Muscle layer of colon (tissue), 2 donors: ENCODE data around the gene PMEPA1.

ENCODE experiments used
- H3K27ac ChIP-seq: one replicate; pipeline ENCODE4 v1.7.0; 2013; ENCODE audit warnings: low read depth, mild to moderate bottlenecking, low read length, moderate library complexity
- H3K27me3 ChIP-seq, 2 donors: one replicate each; pipeline ENCODE4 v1.7.0; 2013; ENCODE audit warnings: low read length in 2 of 2, mild to moderate bottlenecking in 2 of 2; ENCODE audit not compliant: insufficient read depth in 2 of 2, control insufficient read depth in 1 of 2
- H3K36me3 ChIP-seq: one replicate; pipeline ENCODE4 v1.7.0; 2013; ENCODE audit warnings: mild to moderate bottlenecking, low read length; ENCODE audit not compliant: insufficient read depth
- H3K4me1 ChIP-seq: one replicate; pipeline ENCODE4 v1.7.0; 2013; ENCODE audit warnings: mild to moderate bottlenecking, low read length; ENCODE audit not compliant: insufficient read depth
- H3K4me3 ChIP-seq, 2 donors: one replicate each; pipeline ENCODE4 v1.7.0; 2013; ENCODE audit warnings: low read length in 2 of 2, low read depth in 1 of 2, mild to moderate bottlenecking in 1 of 2, moderate library complexity in 1 of 2
- H3K9ac ChIP-seq: one replicate; pipeline ENCODE4 v1.7.0; 2013; ENCODE audit warnings: low read length
- H3K9me3 ChIP-seq: one replicate; pipeline ENCODE4 v1.7.0; 2013; ENCODE audit warnings: mild to moderate bottlenecking, low read length
- donor health status: abdominal sarcoma.
- donor health status: Adenocarcinoma of cecum.

The PMEPA1 gene

GRCh38 chr20:57612916-57613315, 96.9 kb downstream of the PMEPA1 start:
- H3K27me3 ChIP-seq, result peaks cover 0 to 3% of the 10 kb centered on the region in 2 donors

GRCh38 chr20:57612436-57612835, 97.4 kb downstream of the PMEPA1 start:
- no peaks in the 10 kb centered on the region for H3K4me1 ChIP-seq
- no peaks in the 10 kb centered on the region for H3K9me3 ChIP-seq
- H3K27ac ChIP-seq, result no peak overlapping the region
- H3K4me3 ChIP-seq, result no peak overlapping the region
- no peaks in the 10 kb centered on the region for H3K36me3 ChIP-seq
- H3K27me3 ChIP-seq, result peaks cover 0 to 3% of the 10 kb centered on the region in 2 donors
- no peak overlapping the region for H3K9ac ChIP-seq

More at GRCh38 chr20:57612916-57613315, 96.9 kb downstream of the PMEPA1 start:
- Histone ChIP-seq H3K27ac (no peak overlapping the region), H3K4me3 (no peak overlapping the region), H3K9ac (no peak overlapping the region), H3K9me3 (no peaks in the 10 kb centered on the region), H3K36me3 (no peaks in the 10 kb centered on the region), H3K4me1 (no peaks in the 10 kb centered on the region)

DNA sequence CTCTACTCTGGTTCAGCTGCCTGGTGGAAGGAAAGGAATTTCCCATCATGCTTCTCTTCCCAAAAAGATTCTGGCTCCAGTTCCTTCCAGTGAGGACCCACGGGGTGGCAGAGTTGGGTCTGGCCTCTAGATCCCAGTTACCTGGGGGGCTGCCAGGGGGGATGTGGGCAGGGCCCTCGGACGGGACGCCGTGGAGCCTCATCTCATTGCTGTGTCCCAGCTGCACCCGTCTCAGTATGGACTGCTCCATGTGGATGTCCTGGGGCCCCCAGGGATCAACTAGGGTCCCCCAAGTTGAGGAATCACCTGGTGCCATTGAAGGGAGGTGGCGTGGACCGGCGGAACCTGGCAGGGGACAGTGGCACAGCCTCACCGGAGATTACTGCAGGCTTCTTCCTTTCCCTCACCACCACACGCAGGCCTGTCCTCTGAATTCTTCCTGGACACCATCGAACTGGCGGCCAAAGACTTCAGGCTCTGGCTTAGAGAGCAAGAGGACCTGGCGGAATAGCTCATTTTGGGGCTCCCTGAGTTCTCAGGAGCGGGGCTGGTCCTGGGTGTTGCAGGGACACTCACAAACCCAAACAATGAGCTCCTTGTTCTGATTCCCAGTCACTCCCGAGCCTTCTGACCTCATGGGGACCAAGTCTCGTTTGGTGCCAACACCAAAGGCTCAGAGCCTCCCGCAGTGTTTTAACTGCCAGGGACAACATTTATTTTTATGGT, 98.1 kb downstream of the PMEPA1 start:
- Histone ChIP-seq H3K4me1 (no peaks in the 10 kb centered on the region), H3K27me3 (no peaks in the 10 kb centered on the region), H3K9me3 (no peaks in the 10 kb centered on the region), H3K9ac (no peak overlapping the region), H3K36me3 (no peaks in the 10 kb centered on the region), H3K27ac (no peak overlapping the region), H3K4me3 (no peak overlapping the region)

GRCh38 chr20:57610261-57610952, 99.4 kb downstream of the PMEPA1 start:
- H3K9ac ChIP-seq, result no peak overlapping the region

DNA sequence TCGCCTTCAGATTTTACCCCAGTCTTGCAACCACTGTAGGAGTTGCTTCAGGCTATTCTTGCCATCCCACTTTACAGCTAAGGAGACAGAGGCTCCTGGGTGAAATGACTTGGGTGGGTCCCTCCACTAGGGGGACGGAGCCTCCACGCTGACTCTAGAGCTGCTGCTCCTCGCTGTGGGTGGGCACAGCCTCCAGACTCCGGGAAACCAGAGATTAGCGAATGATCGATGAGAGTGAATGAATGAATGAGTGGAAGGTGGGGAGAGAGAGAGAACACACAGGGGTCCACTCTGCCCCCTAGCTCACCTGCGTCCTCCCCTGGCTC, 100.0 kb downstream of the PMEPA1 start:
- Histone ChIP-seq H3K9me3 (no peaks in the 10 kb centered on the region), H3K27me3 (no peaks in the 10 kb centered on the region), H3K36me3 (no peaks in the 10 kb centered on the region), H3K27ac (no peak overlapping the region), H3K9ac (no peak overlapping the region), H3K4me1 (no peaks in the 10 kb centered on the region), H3K4me3 (no peak overlapping the region)

More at GRCh38 chr20:57610261-57610952, 99.4 kb downstream of the PMEPA1 start:
- H3K9me3 ChIP-seq, result no peaks in the 10 kb centered on the region
- H3K4me3 ChIP-seq, result no peak overlapping the region
- no peaks in the 10 kb centered on the region for H3K27me3 ChIP-seq
- no peaks in the 10 kb centered on the region for H3K36me3 ChIP-seq
- no peaks in the 10 kb centered on the region for H3K4me1 ChIP-seq
- no peak overlapping the region for H3K27ac ChIP-seq

GRCh38 chr20:57609086-57609841, 100.6 kb downstream of the PMEPA1 start:
- Histone ChIP-seq H3K36me3 (no peaks in the 10 kb centered on the region), H3K4me3 (no peak overlapping the region), H3K27ac (no peak overlapping the region), H3K4me1 (no peaks in the 10 kb centered on the region), H3K27me3 (no peaks in the 10 kb centered on the region), H3K9ac (no peak overlapping the region), H3K9me3 (no peaks in the 10 kb centered on the region)

GRCh38 chr20:57608516-57608915, 101.3 kb downstream of the PMEPA1 start:
- Histone ChIP-seq H3K9ac (no peak overlapping the region), H3K36me3 (no peaks in the 10 kb centered on the region), H3K27me3 (no peaks in the 10 kb centered on the region), H3K4me1 (no peaks in the 10 kb centered on the region), H3K27ac (no peak overlapping the region), H3K4me3 (no peak overlapping the region), H3K9me3 (no peaks in the 10 kb centered on the region)

- Histone ChIP-seq H3K36me3 (no peaks in the 10 kb centered on the region), H3K4me3 (no peak overlapping the region), H3K9ac (no peak overlapping the region), H3K27ac (no peak overlapping the region), H3K4me1 (no peaks in the 10 kb centered on the region), H3K27me3 (no peaks in the 10 kb centered on the region), H3K9me3 (no peaks in the 10 kb centered on the region)
Measured at GRCh38 chr20:57605878-57606277, 103.9 kb downstream of the PMEPA1 start.

- H3K9me3 ChIP-seq, result no peaks in the 10 kb centered on the region
- H3K27ac ChIP-seq, result no peak overlapping the region
- no peak overlapping the region for H3K4me3 ChIP-seq
- no peaks in the 10 kb centered on the region for H3K27me3 ChIP-seq
- H3K4me1 ChIP-seq, result no peaks in the 10 kb centered on the region
- no peak overlapping the region for H3K9ac ChIP-seq
- no peaks in the 10 kb centered on the region for H3K36me3 ChIP-seq
Measured at GRCh38 chr20:57605045-57605444, 104.8 kb downstream of the PMEPA1 start.

GRCh38 chr20:57603120-57603519, 106.7 kb downstream of the PMEPA1 start:
- H3K27ac ChIP-seq, result no peak overlapping the region
- no peak overlapping the region for H3K9ac ChIP-seq
- no peaks in the 10 kb centered on the region for H3K9me3 ChIP-seq
- H3K4me3 ChIP-seq, result no peak overlapping the region
- H3K36me3 ChIP-seq, result no peaks in the 10 kb centered on the region
- H3K27me3 ChIP-seq, result no peaks in the 10 kb centered on the region
- H3K4me1 ChIP-seq, result no peaks in the 10 kb centered on the region

DNA sequence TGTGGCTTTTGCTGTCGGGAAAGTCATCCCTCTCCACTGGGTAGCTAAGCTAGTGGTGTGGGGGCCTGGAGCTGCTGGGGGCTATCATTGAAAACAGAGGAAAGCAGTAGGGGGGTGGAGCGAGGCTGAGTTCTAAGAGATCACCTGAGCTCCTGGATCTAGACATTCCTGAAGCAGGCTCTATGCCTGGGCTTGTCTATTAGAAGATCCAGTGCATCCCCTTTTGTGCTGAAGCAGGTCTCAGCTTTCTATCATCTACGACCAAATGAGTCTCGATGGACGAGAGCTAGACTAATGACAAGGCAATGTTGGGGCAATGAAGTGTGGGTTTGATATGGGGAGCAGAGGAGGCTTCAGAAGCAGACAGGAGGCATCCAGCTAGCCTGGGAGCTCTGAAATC, 108.1 kb downstream of the PMEPA1 start:
- H3K4me1 ChIP-seq, result peaks cover 2% of the 10 kb centered on the region
- no peak overlapping the region for H3K4me3 ChIP-seq
- H3K27ac ChIP-seq, result no peak overlapping the region
- no peaks in the 10 kb centered on the region for H3K27me3 ChIP-seq
- H3K9ac ChIP-seq, result no peak overlapping the region
- no peaks in the 10 kb centered on the region for H3K36me3 ChIP-seq
- H3K9me3 ChIP-seq, result no peaks in the 10 kb centered on the region
